GM18519 (cell line): ENCODE measurements around the gene RNF207.

ENCODE experiments used
- ATAC-seq: cut with Tn5 transposase; IDR thresholded peaks from one replicate; pipeline ENCODE4 v1.9.1; 2021; ENCODE audit warnings: mild to moderate bottlenecking, moderate library complexity; ENCODE audit not compliant: unreplicated experiment, low FRiP score

The RNF207 gene

DNA sequence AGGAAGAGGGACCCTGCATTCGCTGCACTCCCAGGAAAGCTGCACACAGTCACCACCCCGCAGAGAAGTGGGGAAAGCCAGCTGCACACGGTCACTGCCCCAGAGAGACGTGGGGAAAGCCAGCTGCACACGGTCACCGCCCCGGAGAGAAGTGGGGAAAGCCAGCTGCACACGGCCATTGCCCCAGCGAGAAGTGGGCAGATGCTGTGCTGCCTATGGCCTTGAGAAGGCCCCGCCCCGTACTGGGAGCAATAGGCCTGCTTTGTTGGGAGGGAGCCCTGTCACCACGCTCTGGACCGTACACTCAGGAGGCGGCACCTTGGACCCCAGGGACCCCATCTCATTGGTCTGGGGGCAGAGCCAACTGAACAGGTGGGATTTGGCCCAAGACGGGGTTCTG, 59.2 kb downstream of the RNF207 start:
- ATAC-seq, result no peak

- ATAC-seq, result no peak
Observed at GRCh38 chr1:6266641-6267040, 60.7 kb downstream of the RNF207 start.

GRCh38 chr1:6267686-6268322, 61.9 kb downstream of the RNF207 start:
- no peak for ATAC-seq

GRCh38 chr1:6268415-6268814, 62.5 kb downstream of the RNF207 start:
- no peak for ATAC-seq

GRCh38 chr1:6269296-6269695, 63.4 kb downstream of the RNF207 start:
- no peak for ATAC-seq

- ATAC-seq, result no peak
Observed at GRCh38 chr1:6269720-6270400, 63.9 kb downstream of the RNF207 start.

DNA sequence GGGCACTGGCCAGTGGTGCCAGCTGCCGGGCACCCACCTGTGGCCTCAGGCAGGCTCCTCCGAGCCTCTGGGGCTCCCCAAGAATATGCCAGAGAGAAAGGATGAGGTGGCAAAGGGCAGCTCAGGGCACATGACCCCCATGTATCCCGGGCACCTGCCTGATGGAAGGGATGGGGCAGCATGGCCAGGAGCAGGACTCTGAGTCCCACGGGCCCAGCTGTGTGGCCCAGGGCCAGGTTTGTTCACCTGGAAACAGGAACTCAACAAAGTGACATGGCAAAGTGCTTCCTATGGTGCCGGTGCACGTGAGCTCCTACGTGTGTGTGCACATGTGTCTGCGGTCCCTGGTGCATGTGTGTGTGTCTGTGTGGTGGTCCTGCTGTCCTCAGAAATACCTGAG, 64.5 kb downstream of the RNF207 start:
- no peak for ATAC-seq
